ENCODE measurements around the gene KIAA1328. TPM values are rescaled to one million over a fixed set of nuclear protein-coding genes. Genes with fewer than 3 reads are reported as not detected.
"Not testable (repeated sequence)": the region's sequence is repeated elsewhere in the genome, so short reads cannot be mapped to it uniquely, and the experiment has no call there.

Gene KIAA1328
- total and polyA plus RNA-seq, 4 donors, result 2.0 to 21.1 (median 12.8) TPM

DNA sequence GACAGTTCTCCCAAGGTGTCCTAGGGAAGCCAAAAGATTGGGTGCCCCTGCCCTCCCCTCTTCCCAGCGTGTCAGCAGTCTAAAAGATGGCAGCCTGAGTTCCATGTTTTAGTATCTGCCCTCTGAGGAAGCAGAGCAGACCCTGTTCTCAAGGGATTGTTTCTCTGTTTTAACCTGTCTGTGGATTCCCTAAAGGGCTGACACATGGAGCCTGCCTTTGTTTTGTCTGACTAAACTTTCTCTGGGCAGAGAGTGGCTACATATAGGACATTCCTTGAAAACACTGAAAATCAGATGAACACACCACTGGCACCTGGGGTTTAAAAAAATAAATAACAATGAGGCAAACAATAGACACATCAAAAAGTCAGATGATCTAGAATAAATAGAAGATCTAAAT is 337.6 kb downstream of the KIAA1328 start:
- no peaks in the 10 kb centered on the region for H3K27me3 ChIP-seq (ENCODE audit: control insufficient read depth in 1 of 2, insufficient read depth in 2 of 2, low read length in 1 of 2)
- DNase-seq (no peak), ATAC-seq (ENCODE audit: low FRiP score) (no peak)
- no peaks in the 10 kb centered on the region for H3K36me3 ChIP-seq (ENCODE audit: control insufficient read depth in 1 of 2, insufficient read depth in 2 of 2, low read length in 1 of 2)
- H3K9me3 ChIP-seq (ENCODE audit: control insufficient read depth, low read length), result no peaks in the 10 kb centered on the region
- no peak overlapping the region for H3K27ac ChIP-seq (ENCODE audit: low read depth in 1 of 2, low read length in 2 of 2)
- H3K4me3 ChIP-seq (ENCODE audit: low read length in 2 of 2), result no peak overlapping the region
- 98 to 100% methylated on average over 1 of the region's 1 CpG for WGBS, 2 donors
- no peaks in the 10 kb centered on the region for H3K4me1 ChIP-seq (ENCODE audit: control insufficient read depth in 1 of 2, insufficient read depth in 2 of 2, low read length in 2 of 2)
- intact Hi-C loops (cut with DNase I), result no loop called here

GRCh38 chr18:37166966-37167365 is 338.0 kb downstream of the KIAA1328 start:
- ATAC-seq (ENCODE audit: low FRiP score); H3K9me3 ChIP-seq (ENCODE audit: control insufficient read depth, low read length); H3K4me1 ChIP-seq (ENCODE audit: control insufficient read depth in 1 of 2, insufficient read depth in 2 of 2, low read length in 2 of 2); H3K27ac ChIP-seq (ENCODE audit: low read depth in 1 of 2, low read length in 2 of 2); intact Hi-C loops (cut with DNase I); H3K4me3 ChIP-seq (ENCODE audit: low read length in 2 of 2); H3K36me3 ChIP-seq (ENCODE audit: control insufficient read depth in 1 of 2, insufficient read depth in 2 of 2, low read length in 1 of 2); DNase-seq; H3K27me3 ChIP-seq (ENCODE audit: control insufficient read depth in 1 of 2, insufficient read depth in 2 of 2, low read length in 1 of 2): not testable (repeated sequence)
- 86 to 91% methylated on average over 6 of the region's 6 CpGs for WGBS, 2 donors

DNA sequence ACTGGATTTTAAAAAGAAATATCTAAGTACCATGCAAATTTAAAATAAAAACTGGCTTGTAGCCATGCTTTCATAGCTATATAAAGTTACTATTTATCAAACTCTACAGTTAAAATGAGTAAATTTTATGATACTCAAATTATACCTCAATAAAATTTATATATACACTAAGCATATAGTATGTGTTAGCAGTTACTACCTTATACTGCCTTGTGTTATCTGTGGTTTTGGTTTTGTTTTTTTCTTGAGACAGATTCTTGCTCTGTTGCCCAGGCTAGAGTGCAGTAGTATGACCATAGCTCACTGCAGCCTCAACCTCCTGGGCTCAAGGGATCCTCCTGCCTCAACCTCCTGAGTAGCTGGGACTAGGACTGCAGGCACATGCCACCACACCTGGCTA is 342.1 kb downstream of the KIAA1328 start:
- DNase-seq (no peak), ATAC-seq (ENCODE audit: low FRiP score) (no peak)
- intact Hi-C loops (cut with DNase I), result no loop called here
- Histone ChIP-seq H3K36me3 (ENCODE audit: control insufficient read depth in 1 of 2, insufficient read depth in 2 of 2, low read length in 1 of 2) (no peaks in the 10 kb centered on the region), H3K4me3 (ENCODE audit: low read length in 2 of 2) (no peak overlapping the region), H3K27ac (ENCODE audit: low read depth in 1 of 2, low read length in 2 of 2) (no peak overlapping the region), H3K9me3 (ENCODE audit: control insufficient read depth, low read length) (no peaks in the 10 kb centered on the region), H3K4me1 (ENCODE audit: control insufficient read depth in 1 of 2, insufficient read depth in 2 of 2, low read length in 2 of 2) (no peaks in the 10 kb centered on the region), H3K27me3 (ENCODE audit: control insufficient read depth in 1 of 2, insufficient read depth in 2 of 2, low read length in 1 of 2) (no peaks in the 10 kb centered on the region)

DNA sequence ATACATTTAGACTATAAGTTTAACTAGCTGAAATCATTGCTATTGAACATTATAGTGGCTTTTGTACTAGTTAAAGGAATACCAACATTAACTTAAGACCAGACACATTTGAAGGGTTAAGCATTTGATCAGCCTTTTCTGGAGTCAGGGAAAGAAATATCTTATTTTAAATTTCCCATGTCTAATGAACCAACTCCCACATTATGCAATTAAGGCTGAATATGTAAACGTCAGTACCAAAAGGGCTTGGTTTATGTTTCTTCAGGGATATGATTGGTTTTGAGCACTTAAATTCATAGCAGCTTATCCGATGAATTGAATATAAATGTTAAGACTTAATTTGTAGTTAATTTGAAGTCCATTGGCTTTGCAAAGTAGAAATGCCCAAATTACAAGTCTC is 344.5 kb downstream of the KIAA1328 start:
- H3K36me3 ChIP-seq (ENCODE audit: control insufficient read depth in 1 of 2, insufficient read depth in 2 of 2, low read length in 1 of 2), result no peaks in the 10 kb centered on the region
- H3K27ac ChIP-seq (ENCODE audit: low read depth in 1 of 2, low read length in 2 of 2), result no peak overlapping the region
- no peak for DNase-seq
- no peaks in the 10 kb centered on the region for H3K27me3 ChIP-seq (ENCODE audit: control insufficient read depth in 1 of 2, insufficient read depth in 2 of 2, low read length in 1 of 2)
- H3K4me3 ChIP-seq (ENCODE audit: low read length in 2 of 2), result no peak overlapping the region
- H3K9me3 ChIP-seq (ENCODE audit: control insufficient read depth, low read length), result no peaks in the 10 kb centered on the region
- H3K4me1 ChIP-seq (ENCODE audit: control insufficient read depth in 1 of 2, insufficient read depth in 2 of 2, low read length in 2 of 2), result no peaks in the 10 kb centered on the region
- WGBS, 2 donors, result 94 to 97% methylated on average over 2 of the region's 2 CpGs
- intact Hi-C loops (cut with DNase I), result no loop called here
- no peak for ATAC-seq (ENCODE audit: low FRiP score)

DNA sequence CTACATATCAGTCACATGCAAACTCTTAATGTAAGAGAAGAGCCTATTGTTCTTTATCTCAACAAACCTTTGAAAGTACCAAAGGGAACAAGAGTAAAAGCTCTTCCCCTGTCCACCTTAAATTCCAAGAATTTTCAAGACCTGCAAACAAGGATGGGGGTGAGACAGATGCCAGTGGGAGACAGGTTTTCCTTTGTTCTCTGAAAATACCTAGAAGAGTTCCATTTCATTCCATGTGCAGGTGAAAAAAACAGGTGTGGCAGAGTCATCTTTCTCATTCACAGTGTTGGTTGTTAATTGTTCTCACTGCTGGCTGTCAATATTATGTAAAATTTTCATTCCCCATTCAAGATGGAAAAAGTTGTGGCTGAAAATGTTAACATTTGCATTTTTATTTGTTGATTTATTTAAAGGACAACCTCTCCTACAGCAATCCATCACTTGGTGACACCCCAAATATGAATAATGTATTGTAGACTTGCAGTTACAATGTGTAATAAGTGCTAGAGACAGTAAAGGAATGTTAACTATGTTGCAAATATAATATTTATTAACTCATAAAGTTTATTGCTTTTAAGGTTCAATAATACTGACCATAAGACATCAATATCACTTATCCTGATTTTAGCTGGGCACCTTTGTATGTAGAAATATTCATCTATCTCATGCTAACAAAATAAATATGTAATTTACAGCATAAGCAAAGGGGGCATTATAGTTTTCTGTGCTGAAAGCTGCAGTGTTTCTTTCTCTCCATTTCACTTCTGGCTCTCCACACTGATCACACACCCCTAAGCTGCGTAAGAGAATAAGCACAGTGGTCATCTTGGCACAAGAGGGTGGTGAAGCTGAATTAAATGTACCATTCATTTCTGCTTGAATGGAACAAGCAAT is 347.0 kb downstream of the KIAA1328 start:
- 74 to 81% methylated on average over 1 of the region's 1 CpG for WGBS, 2 donors
- no peaks in the 10 kb centered on the region for H3K36me3 ChIP-seq (ENCODE audit: control insufficient read depth in 1 of 2, insufficient read depth in 2 of 2, low read length in 1 of 2)
- no peaks in the 10 kb centered on the region for H3K4me1 ChIP-seq (ENCODE audit: control insufficient read depth in 1 of 2, insufficient read depth in 2 of 2, low read length in 2 of 2)
- H3K27ac ChIP-seq (ENCODE audit: low read depth in 1 of 2, low read length in 2 of 2), result no peak overlapping the region
- intact Hi-C loops (cut with DNase I), result no loop called here
- H3K4me3 ChIP-seq (ENCODE audit: low read length in 2 of 2), result no peak overlapping the region
- no peaks in the 10 kb centered on the region for H3K27me3 ChIP-seq (ENCODE audit: control insufficient read depth in 1 of 2, insufficient read depth in 2 of 2, low read length in 1 of 2)
- DNase-seq, result no peak
- ATAC-seq (ENCODE audit: low FRiP score), result no peak
- H3K9me3 ChIP-seq (ENCODE audit: control insufficient read depth, low read length), result no peaks in the 10 kb centered on the region

GRCh38 chr18:37176621-37176934 is 347.7 kb downstream of the KIAA1328 start:
- intact Hi-C loops (cut with DNase I), result no loop called here
- no peak for ATAC-seq (ENCODE audit: low FRiP score)
- H3K4me1 ChIP-seq (ENCODE audit: control insufficient read depth in 1 of 2, insufficient read depth in 2 of 2, low read length in 2 of 2), result no peaks in the 10 kb centered on the region
- H3K9me3 ChIP-seq (ENCODE audit: control insufficient read depth, low read length), result no peaks in the 10 kb centered on the region
- DNase-seq, result no peak
- no peaks in the 10 kb centered on the region for H3K36me3 ChIP-seq (ENCODE audit: control insufficient read depth in 1 of 2, insufficient read depth in 2 of 2, low read length in 1 of 2)
- no peak overlapping the region for H3K4me3 ChIP-seq (ENCODE audit: low read length in 2 of 2)
- H3K27me3 ChIP-seq (ENCODE audit: control insufficient read depth in 1 of 2, insufficient read depth in 2 of 2, low read length in 1 of 2), result no peaks in the 10 kb centered on the region
- no peak overlapping the region for H3K27ac ChIP-seq (ENCODE audit: low read depth in 1 of 2, low read length in 2 of 2)

- H3K36me3 ChIP-seq (ENCODE audit: control insufficient read depth in 1 of 2, insufficient read depth in 2 of 2, low read length in 1 of 2), result no peaks in the 10 kb centered on the region
- H3K27me3 ChIP-seq (ENCODE audit: control insufficient read depth in 1 of 2, insufficient read depth in 2 of 2, low read length in 1 of 2), result no peaks in the 10 kb centered on the region
- ATAC-seq (ENCODE audit: low FRiP score) (no peak), DNase-seq (no peak)
- no peak overlapping the region for H3K4me3 ChIP-seq (ENCODE audit: low read length in 2 of 2)
- no peaks in the 10 kb centered on the region for H3K4me1 ChIP-seq (ENCODE audit: control insufficient read depth in 1 of 2, insufficient read depth in 2 of 2, low read length in 2 of 2)
- intact Hi-C loops (cut with DNase I), result no loop called here
- no peak overlapping the region for H3K27ac ChIP-seq (ENCODE audit: low read depth in 1 of 2, low read length in 2 of 2)
- no peaks in the 10 kb centered on the region for H3K9me3 ChIP-seq (ENCODE audit: control insufficient read depth, low read length)
Observed at GRCh38 chr18:37179384-37179783, 350.5 kb downstream of the KIAA1328 start.

GRCh38 chr18:37180086-37180485 is 351.2 kb downstream of the KIAA1328 start:
- no peaks in the 10 kb centered on the region for H3K4me1 ChIP-seq (ENCODE audit: control insufficient read depth in 1 of 2, insufficient read depth in 2 of 2, low read length in 2 of 2)
- H3K27ac ChIP-seq (ENCODE audit: low read depth in 1 of 2, low read length in 2 of 2), result no peak overlapping the region
- WGBS, 2 donors, result 58 to 66% methylated on average over 5 of the region's 5 CpGs
- no peaks in the 10 kb centered on the region for H3K36me3 ChIP-seq (ENCODE audit: control insufficient read depth in 1 of 2, insufficient read depth in 2 of 2, low read length in 1 of 2)
- H3K4me3 ChIP-seq (ENCODE audit: low read length in 2 of 2), result no peak overlapping the region
- no peaks in the 10 kb centered on the region for H3K27me3 ChIP-seq (ENCODE audit: control insufficient read depth in 1 of 2, insufficient read depth in 2 of 2, low read length in 1 of 2)
- ATAC-seq (ENCODE audit: low FRiP score) (no peak), DNase-seq (no peak)
- intact Hi-C loops (cut with DNase I), result no loop called here
- H3K9me3 ChIP-seq (ENCODE audit: control insufficient read depth, low read length), result no peaks in the 10 kb centered on the region

- Histone ChIP-seq H3K4me3 (ENCODE audit: low read length in 2 of 2) (no peak overlapping the region), H3K27me3 (ENCODE audit: control insufficient read depth in 1 of 2, insufficient read depth in 2 of 2, low read length in 1 of 2) (no peaks in the 10 kb centered on the region), H3K9me3 (ENCODE audit: control insufficient read depth, low read length) (no peaks in the 10 kb centered on the region), H3K36me3 (ENCODE audit: control insufficient read depth in 1 of 2, insufficient read depth in 2 of 2, low read length in 1 of 2) (no peaks in the 10 kb centered on the region), H3K27ac (ENCODE audit: low read depth in 1 of 2, low read length in 2 of 2) (no peak overlapping the region), H3K4me1 (ENCODE audit: control insufficient read depth in 1 of 2, insufficient read depth in 2 of 2, low read length in 2 of 2) (no peaks in the 10 kb centered on the region)
- no peak for ATAC-seq (ENCODE audit: low FRiP score)
- WGBS, 2 donors, result 97 to 100% methylated on average over 1 of the region's 1 CpG
- DNase-seq, result no peak
- intact Hi-C loops (cut with DNase I), result no loop called here
Observed at GRCh38 chr18:37182340-37183135, 353.6 kb downstream of the KIAA1328 start.
